Activated T-cell treated with anti-CD3 and anti-CD28 coated beads for 24 hours (primary cell): ENCODE data around the gene GLRX.

ENCODE experiments used
- DNase-seq: peaks from one replicate; pipeline ENCODE4 v3.0.0-alpha.2; 2020; ENCODE audit warnings: low read depth

Gene GLRX

DNA sequence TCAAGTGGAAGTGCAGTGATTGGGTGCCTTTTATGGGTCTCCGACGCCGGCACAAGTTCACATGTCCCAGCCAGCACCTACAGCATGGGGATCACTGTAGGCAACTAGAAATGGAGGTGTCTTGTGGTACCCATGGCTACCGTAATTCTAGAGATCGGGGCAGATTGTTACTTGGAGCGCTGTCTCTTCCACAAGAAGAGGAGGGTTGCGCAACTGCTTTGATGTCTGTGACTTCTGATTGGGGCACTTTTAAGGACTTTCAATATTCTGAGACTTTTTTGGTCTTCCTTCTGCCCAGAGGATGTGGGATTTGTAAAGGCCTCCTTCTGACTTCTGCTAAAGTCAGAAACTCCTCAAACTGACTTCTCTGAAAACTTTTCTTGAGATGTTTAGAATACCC, 41.9 kb downstream of the GLRX start:
- no peak for DNase-seq

DNA sequence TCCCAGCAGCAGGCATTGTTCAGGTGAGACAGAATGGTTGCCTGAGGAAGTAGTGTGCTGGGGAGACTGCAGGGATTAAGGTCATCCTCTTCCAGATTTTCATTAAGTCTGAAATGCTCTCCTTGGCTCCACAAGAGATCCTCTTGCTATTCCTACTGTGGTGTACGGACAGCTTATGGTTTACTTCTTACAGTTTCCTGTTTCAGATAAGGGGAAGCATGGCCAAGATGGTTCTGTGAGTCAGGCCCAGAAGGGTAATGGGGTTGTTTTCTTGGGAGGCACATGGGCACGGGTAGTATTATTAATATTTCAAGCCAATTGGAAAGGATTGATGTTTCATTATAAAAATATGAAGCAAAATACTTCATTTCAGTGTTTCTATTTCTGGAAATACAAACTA, 42.9 kb downstream of the GLRX start:
- no peak for DNase-seq

- no peak for DNase-seq
These were observed 43.7 kb downstream of the GLRX start for GRCh38 chr5:95778713-95779436.

GRCh38 chr5:95777441-95777840, 45.1 kb downstream of the GLRX start:
- no peak for DNase-seq

GRCh38 chr5:95773335-95774059, 49.0 kb downstream of the GLRX start:
- no peak for DNase-seq

GRCh38 chr5:95771892-95772291, 50.6 kb downstream of the GLRX start:
- no peak for DNase-seq

- no peak for DNase-seq
These were observed 51.5 kb downstream of the GLRX start for GRCh38 chr5:95770830-95771708.

DNA sequence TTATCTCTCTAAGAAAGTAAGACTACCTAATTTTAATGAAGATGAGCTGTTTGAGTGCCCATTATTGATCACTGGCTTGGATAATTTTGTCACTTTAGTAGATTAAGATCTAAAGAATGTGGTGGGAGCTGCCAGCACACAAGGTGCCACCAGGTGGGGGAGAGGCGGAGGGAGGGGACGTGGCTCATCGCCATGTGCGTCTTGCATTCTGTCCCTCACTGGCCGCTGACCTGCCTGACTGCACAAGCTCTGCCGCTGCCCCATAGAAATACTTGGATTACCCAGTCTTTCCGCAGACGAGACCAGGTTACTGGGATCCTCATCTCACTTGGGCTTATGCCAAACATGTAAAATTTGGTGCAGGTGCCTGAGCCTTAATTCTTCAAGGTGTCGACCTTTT, 53.8 kb downstream of the GLRX start:
- no peak for DNase-seq

DNA sequence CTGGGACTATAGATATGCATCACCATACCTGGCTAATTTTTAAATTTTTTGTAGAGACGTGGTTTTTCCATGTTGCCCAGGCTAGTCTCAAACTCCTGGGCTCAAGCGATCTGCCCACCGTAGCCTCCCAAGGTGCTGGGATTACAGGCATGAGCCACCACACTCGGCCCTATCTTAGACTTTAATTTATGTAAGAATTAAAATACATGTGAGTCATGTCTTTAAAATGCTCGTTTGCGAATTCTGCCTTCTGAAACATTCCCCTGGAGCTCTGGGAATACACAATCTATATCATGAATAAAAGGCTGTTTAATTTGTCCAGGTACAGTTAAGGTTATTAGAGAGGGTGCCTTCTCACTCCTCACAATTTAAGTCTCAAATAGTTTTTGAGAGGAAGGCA, 58.6 kb downstream of the GLRX start:
- DNase-seq = no peak
